HG03558 (cell line): Measurements from ENCODE around the gene COG8.
"Not testable (repeated sequence)": the region's sequence is repeated elsewhere in the genome, so short reads cannot be mapped to it uniquely, and the experiment has no call there.

Experiments
- ATAC-seq: cut with Tn5 transposase; IDR thresholded peaks from one replicate; pipeline ENCODE4 v1.9.1; 2021; ENCODE audit warnings: moderate number of reproducible peaks; ENCODE audit not compliant: unreplicated experiment; ENCODE audit errors: extremely low read depth

Gene COG8, protein sequence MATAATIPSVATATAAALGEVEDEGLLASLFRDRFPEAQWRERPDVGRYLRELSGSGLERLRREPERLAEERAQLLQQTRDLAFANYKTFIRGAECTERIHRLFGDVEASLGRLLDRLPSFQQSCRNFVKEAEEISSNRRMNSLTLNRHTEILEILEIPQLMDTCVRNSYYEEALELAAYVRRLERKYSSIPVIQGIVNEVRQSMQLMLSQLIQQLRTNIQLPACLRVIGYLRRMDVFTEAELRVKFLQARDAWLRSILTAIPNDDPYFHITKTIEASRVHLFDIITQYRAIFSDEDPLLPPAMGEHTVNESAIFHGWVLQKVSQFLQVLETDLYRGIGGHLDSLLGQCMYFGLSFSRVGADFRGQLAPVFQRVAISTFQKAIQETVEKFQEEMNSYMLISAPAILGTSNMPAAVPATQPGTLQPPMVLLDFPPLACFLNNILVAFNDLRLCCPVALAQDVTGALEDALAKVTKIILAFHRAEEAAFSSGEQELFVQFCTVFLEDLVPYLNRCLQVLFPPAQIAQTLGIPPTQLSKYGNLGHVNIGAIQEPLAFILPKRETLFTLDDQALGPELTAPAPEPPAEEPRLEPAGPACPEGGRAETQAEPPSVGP

DNA sequence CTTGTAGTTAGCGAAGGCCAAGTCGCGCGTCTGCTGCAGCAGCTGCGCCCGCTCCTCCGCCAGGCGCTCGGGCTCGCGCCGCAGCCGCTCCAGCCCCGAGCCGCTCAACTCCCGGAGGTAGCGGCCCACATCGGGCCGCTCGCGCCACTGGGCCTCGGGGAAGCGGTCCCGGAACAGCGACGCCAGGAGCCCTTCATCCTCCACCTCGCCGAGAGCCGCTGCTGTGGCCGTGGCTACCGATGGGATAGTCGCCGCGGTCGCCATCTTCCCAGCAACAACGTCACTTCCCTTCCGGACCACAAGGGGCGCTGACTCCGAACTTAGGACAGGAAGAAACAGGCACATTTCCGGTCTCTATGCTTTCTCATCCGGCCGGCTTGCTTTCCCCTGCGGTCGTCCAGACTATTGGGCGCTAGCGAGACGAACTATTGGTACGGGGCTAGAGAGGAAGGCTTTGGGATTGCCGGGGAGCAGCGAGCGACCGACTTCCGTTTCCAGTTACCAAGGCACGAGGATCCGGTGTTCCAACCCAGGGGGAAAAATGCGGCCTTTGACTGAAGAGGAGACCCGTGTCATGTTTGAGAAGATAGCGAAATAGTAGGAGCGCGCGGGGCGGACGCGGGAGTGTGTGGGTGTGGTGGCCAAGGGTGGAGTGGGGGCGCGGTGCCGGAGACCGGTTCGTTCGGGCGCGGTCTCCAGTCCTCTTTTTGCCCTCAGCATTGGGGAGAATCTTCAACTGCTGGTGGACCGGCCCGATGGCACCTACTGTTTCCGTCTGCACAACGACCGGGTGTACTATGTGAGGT lies at the start of gene COG8, which contains the start of gene NIP7:
Gene COG8 (minus strand): TSS at position 276 of the 806 bp plus-strand sequence. CDS start 12 bp downstream, at position 264.
Gene NIP7 (plus strand): TSS at position 484 of the 806 bp plus-strand sequence. CDS start 58 bp downstream, at position 542.
- peak; percentile 66 for ATAC-seq

DNA sequence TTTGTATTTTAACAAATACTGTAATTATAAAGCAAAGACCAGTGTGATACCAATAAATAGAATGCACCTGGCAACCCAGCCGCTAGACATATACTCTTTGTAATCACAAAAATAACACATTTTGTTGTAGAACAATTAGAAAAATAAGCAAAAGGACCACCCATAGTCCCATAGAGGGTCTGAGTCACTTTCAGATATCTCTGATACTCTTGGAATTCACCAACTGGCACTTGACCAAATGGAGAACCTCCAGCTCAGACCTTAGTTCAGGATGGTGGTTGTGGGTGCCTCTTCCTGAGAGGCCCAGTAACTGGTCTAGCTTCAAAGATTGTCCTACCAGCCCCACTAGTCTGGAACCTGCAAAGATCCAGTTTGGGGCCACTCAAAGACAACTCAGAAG lies 47.2 kb upstream of the COG8 start:
- ATAC-seq = no peak

DNA sequence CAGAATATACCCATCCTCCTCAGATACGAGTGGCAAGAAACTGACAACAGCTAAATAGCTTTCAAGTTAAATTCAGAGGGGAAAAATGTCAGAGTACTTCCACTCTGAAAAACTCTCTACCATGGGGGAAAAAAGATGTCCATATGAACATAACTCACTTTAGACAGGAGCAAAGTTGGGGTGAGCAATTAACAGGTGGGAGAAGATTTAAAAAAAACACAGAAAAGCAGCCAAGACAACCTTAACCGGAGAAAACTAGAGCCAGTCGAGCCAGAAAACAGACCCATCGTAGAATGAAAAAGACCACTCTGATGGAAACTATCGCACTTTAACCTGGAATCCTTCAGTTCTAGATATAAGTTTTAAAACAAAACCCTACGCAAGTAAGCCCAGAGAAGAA lies 45.6 kb upstream of the COG8 start:
- no peak for ATAC-seq

DNA sequence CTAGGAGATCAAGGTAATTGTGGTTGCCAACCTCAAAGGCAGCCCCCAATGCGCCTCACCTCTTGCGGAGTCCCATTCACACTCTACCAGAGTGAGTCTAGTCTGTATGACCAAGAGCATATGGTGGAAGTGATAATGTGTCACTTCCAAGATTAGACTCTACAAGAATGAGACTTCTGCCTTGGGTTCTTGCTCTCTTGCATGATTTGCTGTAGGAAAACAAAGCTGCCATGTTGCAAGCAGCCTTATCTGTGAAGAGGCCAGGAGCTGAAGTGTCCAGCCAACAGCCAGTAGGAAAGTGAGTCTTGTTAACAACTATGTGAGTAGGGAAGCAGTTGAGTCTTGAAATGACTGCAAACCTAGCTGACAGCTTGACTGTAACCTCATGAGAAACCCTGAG lies 43.1 kb upstream of the COG8 start:
- ATAC-seq = no peak

DNA sequence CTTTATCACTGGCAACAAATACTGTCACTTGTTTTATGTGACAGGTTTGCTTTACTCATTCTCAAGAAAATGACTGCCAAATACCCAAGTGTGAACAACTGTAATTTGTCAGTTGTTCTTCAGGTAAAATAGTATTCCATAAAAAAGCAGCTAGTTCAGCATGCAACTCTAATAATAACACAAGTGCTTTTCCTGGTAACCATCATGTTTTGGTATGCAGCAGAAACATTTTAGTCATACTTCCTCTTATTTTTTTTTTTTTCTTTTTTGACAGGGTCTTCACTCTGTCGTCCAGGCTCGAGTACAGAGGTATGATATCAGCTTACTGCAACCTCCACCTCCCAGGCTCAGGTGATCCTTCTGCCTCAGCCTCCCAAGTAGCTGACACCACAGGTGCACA lies 41.9 kb upstream of the COG8 start:
- ATAC-seq = no peak

DNA sequence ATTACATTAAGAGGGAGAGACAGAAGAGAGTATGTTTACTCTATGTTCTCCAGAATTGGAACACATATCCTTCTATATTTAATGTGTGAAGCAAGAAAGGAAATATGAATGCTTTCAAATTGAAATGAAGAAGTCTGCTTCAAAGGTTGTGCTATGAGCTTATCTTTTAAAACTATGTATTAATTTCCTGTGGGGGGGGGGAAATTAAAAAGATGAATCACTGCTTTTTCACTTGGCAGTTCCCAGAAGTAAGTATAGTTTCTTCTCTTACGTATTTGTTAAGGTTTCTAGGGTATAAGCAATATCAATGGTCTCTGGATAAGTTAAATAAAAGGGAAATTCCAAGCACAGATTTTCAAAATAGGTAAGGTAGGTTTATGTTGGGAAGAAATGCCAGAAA lies 39.4 kb upstream of the COG8 start:
- ATAC-seq = no peak

DNA sequence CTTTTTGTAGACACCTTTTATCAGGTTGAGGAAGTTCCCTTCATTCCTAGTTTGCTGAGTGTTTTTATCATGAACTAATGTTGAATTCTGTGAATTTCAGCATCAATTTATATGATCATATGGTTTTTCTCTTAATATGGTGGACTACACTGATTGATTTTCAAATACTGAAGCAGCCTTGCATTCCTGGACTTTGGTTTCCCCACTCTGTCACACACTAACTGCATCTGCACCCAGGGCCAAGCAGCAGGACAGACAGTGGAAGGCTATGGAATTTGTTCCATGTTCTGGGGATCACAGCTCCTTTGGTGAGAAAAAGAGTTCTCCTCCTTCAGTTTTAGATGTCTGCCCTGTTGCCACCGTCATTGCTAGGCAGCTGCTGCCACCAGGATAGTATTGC lies 38.7 kb upstream of the COG8 start:
- ATAC-seq = no peak

DNA sequence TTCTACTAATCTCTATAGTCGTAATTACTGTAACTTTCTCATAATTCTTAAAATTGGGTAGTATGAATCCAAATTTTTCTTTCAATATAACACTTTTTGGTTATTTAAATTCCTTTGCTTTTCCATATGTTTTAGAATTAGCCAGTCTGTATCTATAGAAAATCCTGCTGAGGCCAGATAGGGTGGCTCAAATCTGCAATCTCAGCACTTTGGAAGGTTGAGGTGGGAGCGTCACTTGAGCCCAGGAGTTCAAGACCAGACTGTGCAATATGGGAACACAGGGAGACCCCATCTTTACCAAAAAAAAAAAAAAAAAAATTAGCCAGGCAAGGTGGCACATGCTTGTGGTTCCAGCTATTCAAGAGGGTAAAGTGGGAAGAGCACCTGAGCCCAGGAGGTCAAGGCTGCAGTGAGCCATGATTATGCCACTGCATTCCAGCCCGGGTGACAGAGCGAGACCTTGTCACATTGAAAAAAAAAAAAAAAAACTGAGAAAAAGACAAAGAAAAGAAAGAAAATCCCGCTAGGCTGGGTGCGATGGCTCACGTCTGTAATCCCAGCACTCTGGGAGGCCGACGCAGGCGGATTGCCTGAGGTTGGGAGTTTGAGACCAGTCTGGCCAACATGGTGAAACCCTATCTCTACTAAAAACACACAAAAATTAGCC lies 37.2 kb upstream of the COG8 start:
- no peak for ATAC-seq

DNA sequence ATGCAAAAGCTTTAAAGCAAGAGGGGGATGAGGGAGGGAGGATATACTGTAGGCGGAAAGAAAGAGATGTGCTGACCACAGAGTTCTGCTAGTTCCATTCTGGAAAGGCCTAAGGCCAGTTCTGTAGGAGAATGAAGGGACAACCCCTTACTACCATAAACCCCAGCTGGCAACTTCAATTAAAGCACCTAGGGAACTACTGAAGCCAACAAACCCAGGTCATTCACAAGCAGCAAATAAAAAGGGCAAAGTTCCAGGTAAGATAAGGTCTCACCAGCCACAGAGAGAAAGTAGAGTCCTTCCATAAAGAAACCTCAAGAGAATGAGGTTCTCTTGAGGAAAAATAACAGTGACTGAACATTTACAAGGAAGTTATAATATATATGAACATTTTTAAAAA lies 33.7 kb upstream of the COG8 start:
- no peak for ATAC-seq

DNA sequence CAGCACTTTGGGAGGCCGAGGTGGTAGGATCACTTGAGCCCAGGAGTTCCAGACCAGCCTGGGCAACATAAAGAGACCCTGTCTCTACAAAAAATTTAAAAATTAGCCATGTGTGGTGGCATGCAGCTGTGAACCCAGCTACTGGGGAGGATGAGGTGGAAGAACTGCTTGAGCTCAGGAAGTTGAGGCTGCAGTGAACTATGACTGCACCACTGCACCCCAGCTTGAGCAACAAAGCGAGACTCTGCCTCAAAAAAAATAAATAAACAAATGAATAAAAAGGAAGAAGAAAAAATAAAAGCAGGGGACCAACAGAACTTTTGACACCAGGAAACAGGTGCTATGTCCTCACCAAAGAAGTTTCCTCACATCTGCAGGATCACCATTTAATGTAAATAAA lies 32.2 kb upstream of the COG8 start:
- no peak for ATAC-seq

DNA sequence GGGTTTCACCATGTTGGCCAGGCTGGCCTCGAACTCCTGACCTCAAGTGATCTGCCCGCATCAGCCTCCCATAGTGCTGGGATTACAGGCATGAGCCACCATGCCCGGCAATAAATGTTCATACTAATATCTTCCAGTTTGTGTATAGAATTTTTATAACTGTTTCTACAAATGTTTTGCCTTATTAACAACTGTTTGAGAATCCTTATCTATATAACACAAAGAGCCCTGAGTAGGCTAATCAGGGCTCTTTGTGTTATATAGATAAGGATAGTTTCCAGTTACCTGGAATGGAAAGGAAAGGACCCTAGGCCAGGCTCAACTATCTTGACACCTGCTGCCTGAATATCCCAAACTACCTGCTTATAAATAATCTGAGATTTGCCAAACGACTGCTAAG lies 29.5 kb upstream of the COG8 start:
- no peak for ATAC-seq

DNA sequence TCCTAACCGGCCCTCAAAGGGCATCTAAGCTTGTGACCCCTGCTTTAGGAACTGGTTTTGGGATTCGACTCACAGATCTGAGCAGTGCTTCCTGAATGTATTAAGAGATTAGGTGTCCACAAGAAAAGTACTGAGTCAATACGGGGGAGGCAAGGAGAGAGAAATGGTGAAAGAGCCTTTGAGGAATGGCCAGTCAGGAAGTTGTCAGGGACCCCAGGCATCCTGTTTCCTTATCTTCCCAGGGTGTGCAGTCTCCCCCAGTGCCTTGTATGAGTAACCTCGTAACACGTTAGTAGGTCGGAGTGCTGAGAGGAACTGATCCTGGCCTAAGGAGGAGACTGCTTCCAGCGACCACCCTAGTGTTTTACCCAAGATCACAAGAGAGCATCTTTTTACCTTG lies 28.6 kb upstream of the COG8 start:
- ATAC-seq = no peak

DNA sequence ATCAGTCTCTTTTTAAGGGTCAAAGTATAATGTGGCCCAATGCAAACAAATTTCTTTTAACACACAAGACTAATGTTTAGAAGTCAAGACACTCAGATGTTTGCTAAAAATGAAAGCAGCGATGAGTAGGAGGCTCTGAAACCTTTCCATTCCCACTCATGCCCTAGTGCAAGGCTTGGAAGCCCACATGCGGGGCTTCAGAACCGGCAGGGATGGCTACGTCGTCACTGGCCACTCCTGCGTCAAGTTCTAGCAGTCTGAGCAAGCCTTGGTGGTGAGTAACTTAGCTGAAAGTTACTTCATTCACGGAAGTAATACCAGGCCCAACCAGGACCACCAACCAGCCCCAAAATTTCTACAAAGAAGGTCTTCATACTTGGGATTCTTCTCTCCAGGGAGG lies 27.1 kb upstream of the COG8 start:
- no peak for ATAC-seq

DNA sequence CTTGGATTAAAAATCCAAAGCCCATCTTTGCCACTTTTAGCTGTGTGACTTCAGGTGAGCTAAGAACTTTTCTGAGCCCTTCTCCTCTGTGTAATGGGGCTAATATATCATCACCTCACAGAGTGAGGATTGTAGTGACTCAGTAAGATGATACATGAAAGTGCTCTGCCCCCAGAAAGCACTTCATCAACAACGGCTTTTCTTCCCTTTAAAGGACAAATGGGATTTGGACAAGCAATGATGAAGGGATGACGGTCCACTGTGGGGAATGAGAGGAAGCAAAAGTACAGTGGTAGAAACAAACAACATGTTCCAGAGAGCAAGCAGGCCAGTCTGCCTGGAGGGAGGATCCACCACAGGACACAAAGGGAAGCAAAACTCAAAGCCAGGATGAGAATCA lies 26.5 kb upstream of the COG8 start:
- ATAC-seq = no peak

DNA sequence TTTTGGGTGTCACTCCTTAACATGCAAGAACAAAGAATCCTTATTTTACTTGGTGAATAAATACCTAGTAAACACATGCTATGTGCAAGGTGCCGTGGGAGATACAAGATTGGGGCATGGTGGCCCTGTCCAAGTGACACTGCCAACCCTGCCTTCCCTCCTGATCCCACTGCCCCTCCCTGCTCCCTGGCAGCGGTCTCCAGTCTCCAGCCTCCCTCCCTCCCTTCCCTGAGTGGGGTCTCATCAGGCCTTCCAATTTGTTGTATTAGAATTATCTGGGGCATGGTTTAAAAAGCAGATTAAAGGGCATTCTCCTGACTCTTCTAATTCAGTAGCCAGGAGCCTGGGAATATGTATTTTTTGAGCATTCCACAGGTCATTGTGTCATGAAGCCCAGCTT lies 24.7 kb upstream of the COG8 start:
- ATAC-seq = no peak

DNA sequence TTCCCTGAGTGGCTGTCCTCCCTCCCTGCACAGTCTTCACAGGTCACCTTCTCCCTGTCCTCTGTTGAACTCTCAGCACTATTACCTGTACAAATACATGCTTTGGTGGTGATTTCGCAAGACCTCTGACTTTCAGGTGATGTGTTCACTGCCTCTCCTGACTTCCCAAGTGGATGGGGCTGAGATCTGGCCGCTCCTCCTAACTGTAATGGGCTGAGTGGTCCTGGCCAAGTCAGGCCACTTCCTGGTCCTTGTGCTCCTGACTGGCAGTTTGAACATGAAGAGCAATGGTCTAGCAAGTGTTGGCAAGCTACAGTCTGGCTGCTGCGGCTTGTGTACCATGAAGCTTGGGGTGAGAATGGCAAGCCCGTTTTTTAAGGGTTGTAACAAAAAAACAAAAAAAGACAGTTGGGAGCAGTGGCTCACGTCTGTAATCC lies 23.9 kb upstream of the COG8 start:
- no peak for ATAC-seq

DNA sequence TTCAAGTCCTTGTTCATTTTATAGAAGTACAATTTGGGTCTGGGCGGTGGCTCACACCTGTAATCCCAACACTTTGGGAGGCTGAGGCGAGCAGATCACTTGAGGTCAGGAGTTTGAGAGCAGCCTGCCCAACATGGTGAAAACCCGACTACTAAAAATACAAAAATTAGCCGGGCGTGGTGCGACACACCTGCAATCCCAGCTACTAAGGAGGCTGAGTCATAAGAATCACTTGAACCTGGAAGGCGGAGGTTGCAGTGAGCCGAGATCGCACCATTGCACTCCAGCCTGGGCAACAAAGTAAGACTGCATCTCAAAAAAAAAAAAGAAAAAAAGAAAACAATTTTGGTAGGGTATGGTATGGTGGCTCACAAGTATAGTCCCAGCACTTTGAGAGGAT lies 20.7 kb upstream of the COG8 start:
- not testable (repeated sequence) for ATAC-seq

DNA sequence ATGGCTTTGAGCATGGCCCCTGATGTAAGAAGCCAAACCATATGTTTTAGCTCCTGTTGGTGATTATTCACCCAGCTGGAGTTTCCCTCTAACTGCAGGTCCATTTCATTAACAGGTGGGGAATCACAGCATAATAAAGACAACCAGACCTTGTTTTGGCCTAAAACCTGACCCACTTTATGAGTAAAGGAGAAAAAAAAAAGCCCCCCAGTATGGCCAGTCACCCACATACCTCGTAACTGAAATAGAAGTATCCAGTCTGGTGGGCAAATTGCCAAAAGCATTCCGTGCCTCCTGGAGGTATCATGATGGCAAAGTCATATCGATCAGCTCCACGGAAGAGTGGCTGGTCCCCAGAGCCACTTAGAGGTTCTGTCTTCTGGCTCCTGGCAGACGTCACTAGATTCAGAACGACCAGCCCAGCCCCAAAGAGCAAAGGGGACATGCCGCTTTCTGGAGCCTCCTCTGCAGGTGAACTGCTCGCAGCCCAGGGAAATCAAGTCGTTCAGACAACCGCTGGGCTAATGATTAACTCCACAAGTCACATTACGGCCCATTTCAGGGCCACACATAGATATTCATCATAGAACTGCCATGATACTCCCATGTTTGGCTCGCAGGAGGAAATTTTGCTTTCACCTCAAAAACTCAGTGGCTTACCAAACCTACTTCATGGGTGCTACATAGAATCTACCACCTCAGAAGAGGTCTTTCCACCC lies 12.1 kb upstream of the COG8 start, which contains the start of gene TMED6:
Gene TMED6 (minus strand): TSS at position 478 of the 719 bp plus-strand sequence. CDS start 33 bp downstream, at position 445.
- ATAC-seq = no peak

DNA sequence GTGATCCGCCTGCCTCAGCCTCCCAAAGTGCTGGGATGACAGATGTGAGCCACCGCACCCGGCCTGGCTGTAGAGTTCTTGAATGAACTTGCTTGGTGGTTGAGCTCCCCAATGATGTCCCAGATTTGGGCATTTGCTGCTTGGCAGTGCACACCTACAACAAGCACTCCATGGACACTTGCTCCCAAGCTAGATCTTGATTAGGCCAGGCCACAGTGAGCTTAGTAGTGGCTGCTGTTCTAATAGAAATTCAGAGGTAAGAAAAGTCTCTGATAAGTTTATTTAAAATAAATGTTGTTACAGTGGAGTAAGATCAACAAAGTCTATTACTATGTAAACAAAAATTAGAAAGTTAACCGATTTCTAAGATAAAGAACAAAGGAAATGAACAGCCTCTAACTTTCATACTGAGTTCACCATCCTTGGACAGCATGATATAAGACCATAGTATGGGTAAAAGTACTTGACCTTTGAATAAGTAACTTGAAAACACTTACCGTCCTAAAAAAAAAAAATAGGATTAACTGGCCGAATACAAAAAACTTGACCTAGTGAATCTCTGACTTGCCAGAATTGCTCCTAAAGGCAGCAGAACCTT lies 11.3 kb upstream of the COG8 start:
- no peak for ATAC-seq
